HCT116 (cell line): ENCODE data around the gene RHNO1.

ENCODE experiments used
- ATF3 ChIP-seq: IDR thresholded peaks from 2 replicates; pipeline ENCODE4 v1.6.1; 2012
- EGR1 ChIP-seq: IDR thresholded peaks from 2 replicates; pipeline ENCODE4 v1.6.1; 2012; ENCODE audit warnings: low read depth
- ELF1 ChIP-seq: IDR thresholded peaks from 2 replicates; pipeline ENCODE4 v1.6.1; 2012; ENCODE audit warnings: low read depth, borderline replicate concordance
- EZH2 ChIP-seq: fragments of 200-600 bp; sonication (generic); IDR thresholded peaks from 2 replicates; pipeline ENCODE4 v1.6.1; 2017; ENCODE audit warnings: antibody characterized with exemption, mixed run types
- EZH2phosphoT487 ChIP-seq: fragments of 200-600 bp; IDR thresholded peaks from 2 replicates; pipeline ENCODE4 v1.6.1; 2018; ENCODE audit warnings: antibody characterized with exemption, borderline replicate concordance
- FOSL1 ChIP-seq: IDR thresholded peaks from 2 replicates; pipeline ENCODE4 v1.6.1; 2012; ENCODE audit warnings: low read depth
- POLR2A ChIP-seq: IDR thresholded peaks from 2 replicates; pipeline ENCODE4 v1.7.0; 2011; ENCODE audit warnings: borderline replicate concordance; ENCODE audit not compliant: insufficient read depth, insufficient read length; ENCODE audit errors: extremely low read depth
- RAD21 ChIP-seq: IDR thresholded peaks from 2 replicates; pipeline ENCODE4 v1.6.1; 2012; ENCODE audit warnings: low read depth, mild to moderate bottlenecking
- SP1 ChIP-seq: IDR thresholded peaks from 2 replicates; pipeline ENCODE4 v1.6.1; 2012; ENCODE audit warnings: low read depth
- TF ChIP-seq, protein P1 (sequence below), 3 experiments: fragments of 200-600 bp in 1 of 3; sonication (generic) in 1 of 3; IDR thresholded peaks in 2 of 3; conservative IDR thresholded peaks in 1 of 3; 2 replicates each; pipeline ENCODE4 v1.5.1; 2012 to 2017; ENCODE audit warnings: low read depth in 2 of 3, low read length in 2 of 3, antibody characterized with exemption in 1 of 3, borderline replicate concordance in 1 of 3, control low read depth in 1 of 3, mild to moderate bottlenecking in 1 of 3, mixed read lengths in 1 of 3, mixed run types in 1 of 3, moderate library complexity in 1 of 3; ENCODE audit not compliant: insufficient read depth in 1 of 3
- TF ChIP-seq, protein P2 (sequence below): IDR thresholded peaks from 2 replicates; pipeline ENCODE4 v1.6.1; 2011; ENCODE audit warnings: mild to moderate bottlenecking, low read length, moderate library complexity; ENCODE audit not compliant: insufficient replicate concordance; ENCODE audit errors: extremely low read depth
- TF ChIP-seq, protein P3 (sequence below): IDR thresholded peaks from 2 replicates; pipeline ENCODE4 v1.6.1; 2012; ENCODE audit warnings: low read depth

DNA sequence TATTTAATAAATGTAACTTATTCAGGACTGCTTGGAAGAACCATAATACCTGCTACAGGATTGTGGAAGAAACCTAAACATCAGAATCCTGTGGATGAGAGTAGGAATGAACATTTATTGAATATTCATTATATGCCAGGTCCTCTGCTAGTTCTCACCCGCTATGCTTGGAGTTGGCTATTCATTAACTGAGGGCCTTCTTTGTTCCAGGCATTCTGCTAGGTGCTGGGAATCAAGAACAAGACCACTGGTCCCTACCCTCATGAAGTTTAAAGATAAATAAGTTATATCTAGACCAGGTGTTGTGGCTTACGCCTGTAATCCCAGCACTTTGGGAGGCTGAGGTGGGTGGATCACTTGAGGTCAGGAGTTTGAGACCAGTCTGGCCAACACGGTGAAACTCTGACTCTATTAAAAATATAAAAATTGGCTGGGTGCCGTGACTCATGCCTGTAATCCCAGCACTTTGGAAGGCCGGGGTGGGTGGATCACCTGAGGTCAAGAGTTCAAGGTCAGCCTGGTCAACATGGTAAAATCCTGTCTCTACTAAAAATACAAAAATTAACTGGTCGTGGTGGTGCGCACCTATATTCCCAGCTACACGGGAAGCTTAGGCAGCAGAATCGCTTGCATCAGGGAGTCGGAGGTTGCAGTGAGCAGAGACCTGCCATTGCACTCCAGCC is 9.9 kb downstream of the RHNO1 start:
- TF ChIP-seq ATF3 (no peak), EZH2 (no peak), FOSL1 (no peak), SP1 (no peak), POLR2A (no peak), EZH2phosphoT487 (no peak), RAD21 (no peak), ELF1 (no peak), EGR1 (no peak)
- TF ChIP-seq, protein P1, sequence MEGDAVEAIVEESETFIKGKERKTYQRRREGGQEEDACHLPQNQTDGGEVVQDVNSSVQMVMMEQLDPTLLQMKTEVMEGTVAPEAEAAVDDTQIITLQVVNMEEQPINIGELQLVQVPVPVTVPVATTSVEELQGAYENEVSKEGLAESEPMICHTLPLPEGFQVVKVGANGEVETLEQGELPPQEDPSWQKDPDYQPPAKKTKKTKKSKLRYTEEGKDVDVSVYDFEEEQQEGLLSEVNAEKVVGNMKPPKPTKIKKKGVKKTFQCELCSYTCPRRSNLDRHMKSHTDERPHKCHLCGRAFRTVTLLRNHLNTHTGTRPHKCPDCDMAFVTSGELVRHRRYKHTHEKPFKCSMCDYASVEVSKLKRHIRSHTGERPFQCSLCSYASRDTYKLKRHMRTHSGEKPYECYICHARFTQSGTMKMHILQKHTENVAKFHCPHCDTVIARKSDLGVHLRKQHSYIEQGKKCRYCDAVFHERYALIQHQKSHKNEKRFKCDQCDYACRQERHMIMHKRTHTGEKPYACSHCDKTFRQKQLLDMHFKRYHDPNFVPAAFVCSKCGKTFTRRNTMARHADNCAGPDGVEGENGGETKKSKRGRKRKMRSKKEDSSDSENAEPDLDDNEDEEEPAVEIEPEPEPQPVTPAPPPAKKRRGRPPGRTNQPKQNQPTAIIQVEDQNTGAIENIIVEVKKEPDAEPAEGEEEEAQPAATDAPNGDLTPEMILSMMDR (IDR thresholded peaks at IDR 0.05 in 2 of 3, conservative IDR thresholded peaks at IDR 0.05 in 1 of 3; ENCODE audit: borderline replicate concordance in 1 of 3, insufficient read depth in 1 of 3, low read depth in 2 of 3, low read length in 2 of 3), result no peak
- TF ChIP-seq, protein P2, sequence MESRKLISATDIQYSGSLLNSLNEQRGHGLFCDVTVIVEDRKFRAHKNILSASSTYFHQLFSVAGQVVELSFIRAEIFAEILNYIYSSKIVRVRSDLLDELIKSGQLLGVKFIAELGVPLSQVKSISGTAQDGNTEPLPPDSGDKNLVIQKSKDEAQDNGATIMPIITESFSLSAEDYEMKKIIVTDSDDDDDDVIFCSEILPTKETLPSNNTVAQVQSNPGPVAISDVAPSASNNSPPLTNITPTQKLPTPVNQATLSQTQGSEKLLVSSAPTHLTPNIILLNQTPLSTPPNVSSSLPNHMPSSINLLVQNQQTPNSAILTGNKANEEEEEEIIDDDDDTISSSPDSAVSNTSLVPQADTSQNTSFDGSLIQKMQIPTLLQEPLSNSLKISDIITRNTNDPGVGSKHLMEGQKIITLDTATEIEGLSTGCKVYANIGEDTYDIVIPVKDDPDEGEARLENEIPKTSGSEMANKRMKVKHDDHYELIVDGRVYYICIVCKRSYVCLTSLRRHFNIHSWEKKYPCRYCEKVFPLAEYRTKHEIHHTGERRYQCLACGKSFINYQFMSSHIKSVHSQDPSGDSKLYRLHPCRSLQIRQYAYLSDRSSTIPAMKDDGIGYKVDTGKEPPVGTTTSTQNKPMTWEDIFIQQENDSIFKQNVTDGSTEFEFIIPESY, result no peak
- TF ChIP-seq, protein P3, sequence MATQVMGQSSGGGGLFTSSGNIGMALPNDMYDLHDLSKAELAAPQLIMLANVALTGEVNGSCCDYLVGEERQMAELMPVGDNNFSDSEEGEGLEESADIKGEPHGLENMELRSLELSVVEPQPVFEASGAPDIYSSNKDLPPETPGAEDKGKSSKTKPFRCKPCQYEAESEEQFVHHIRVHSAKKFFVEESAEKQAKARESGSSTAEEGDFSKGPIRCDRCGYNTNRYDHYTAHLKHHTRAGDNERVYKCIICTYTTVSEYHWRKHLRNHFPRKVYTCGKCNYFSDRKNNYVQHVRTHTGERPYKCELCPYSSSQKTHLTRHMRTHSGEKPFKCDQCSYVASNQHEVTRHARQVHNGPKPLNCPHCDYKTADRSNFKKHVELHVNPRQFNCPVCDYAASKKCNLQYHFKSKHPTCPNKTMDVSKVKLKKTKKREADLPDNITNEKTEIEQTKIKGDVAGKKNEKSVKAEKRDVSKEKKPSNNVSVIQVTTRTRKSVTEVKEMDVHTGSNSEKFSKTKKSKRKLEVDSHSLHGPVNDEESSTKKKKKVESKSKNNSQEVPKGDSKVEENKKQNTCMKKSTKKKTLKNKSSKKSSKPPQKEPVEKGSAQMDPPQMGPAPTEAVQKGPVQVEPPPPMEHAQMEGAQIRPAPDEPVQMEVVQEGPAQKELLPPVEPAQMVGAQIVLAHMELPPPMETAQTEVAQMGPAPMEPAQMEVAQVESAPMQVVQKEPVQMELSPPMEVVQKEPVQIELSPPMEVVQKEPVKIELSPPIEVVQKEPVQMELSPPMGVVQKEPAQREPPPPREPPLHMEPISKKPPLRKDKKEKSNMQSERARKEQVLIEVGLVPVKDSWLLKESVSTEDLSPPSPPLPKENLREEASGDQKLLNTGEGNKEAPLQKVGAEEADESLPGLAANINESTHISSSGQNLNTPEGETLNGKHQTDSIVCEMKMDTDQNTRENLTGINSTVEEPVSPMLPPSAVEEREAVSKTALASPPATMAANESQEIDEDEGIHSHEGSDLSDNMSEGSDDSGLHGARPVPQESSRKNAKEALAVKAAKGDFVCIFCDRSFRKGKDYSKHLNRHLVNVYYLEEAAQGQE, result no peak
